Thyroid gland (tissue), 4 donors: Measurements from ENCODE around the gene CAMTA1. TPM values are rescaled to one million over a fixed set of nuclear protein-coding genes. Genes with fewer than 3 reads are reported as not detected.

Experiments used
- DNase-seq, 2 donors: peaks; one replicate each; pipeline ENCODE4 v3.0.0-alpha.2; 2019
- H3K27ac ChIP-seq, 3 donors: fragments of 200-600 bp; sonication (generic); 1 replicate in 2 of 3; 2 replicates in 1 of 3; pipeline ENCODE4 v1.5.1; 2016 to 2019; ENCODE audit warnings: mild to moderate bottlenecking in 1 of 3, moderate library complexity in 1 of 3
- H3K27me3 ChIP-seq: fragments of 200-600 bp; sonication (generic); one replicate; pipeline ENCODE4 v1.5.1; 2019
- H3K36me3 ChIP-seq, 2 donors: fragments of 200-600 bp; sonication (generic); one replicate each; pipeline ENCODE4 v1.5.1; 2016 to 2019
- H3K4me1 ChIP-seq, 2 donors: fragments of 200-600 bp; sonication (generic); one replicate each; pipeline ENCODE4 v1.5.1; 2017 to 2019
- H3K4me3 ChIP-seq, 3 donors: fragments of 200-600 bp; sonication (generic); replicated peaks in 1 of 3; 1 replicate in 2 of 3; 2 replicates in 1 of 3; pipeline ENCODE4 v1.5.1; 2016; ENCODE audit warnings: mild to moderate bottlenecking in 1 of 3
- H3K9me3 ChIP-seq: fragments of 200-600 bp; sonication (generic); one replicate; pipeline ENCODE4 v1.5.1; 2017
- POLR2A ChIP-seq, 2 donors: fragments of 450-650 bp; IDR thresholded peaks; one replicate each; pipeline ENCODE4 v1.6.1; 2017; ENCODE audit warnings: antibody characterized with exemption in 2 of 2, mild to moderate bottlenecking in 2 of 2, moderate library complexity in 1 of 2
- WGBS, 2 donors: methylation state at CpG; one replicate each; pipeline ENCODE4 v1.1.5; 2017; 5-methylcytosine and 5-hydroxymethylcytosine counted together
- intact Hi-C: fragments of 100-400 bp; cut with DNase I; formaldehyde crosslinking; loops from one replicate; pipeline ENCODE4 v1.15.1; 2023
- total RNA-seq, 4 donors: library from RNA; depleted of rRNA; stranded (reverse); fragments of >200 nt; gene quantifications; one replicate each; pipeline ENCODE4 v1.2.3, GENCODE V29; 2016
- TF ChIP-seq, protein P1 (sequence below), 6 experiments: fragments of 200-600 bp in 3 of 6; fragments of 450-650 bp in 3 of 6; sonication (generic) in 3 of 6; IDR thresholded peaks; one replicate each; pipeline ENCODE4 v1.5.1; 2016 to 2019; ENCODE audit warnings: antibody characterized with exemption in 6 of 6, mild to moderate bottlenecking in 2 of 6, inconsistent platforms in 1 of 6, moderate library complexity in 1 of 6

CAMTA1 gene
- total RNA-seq, 4 donors from 2014 or later = 63.9 to 124 (median 101) TPM

DNA sequence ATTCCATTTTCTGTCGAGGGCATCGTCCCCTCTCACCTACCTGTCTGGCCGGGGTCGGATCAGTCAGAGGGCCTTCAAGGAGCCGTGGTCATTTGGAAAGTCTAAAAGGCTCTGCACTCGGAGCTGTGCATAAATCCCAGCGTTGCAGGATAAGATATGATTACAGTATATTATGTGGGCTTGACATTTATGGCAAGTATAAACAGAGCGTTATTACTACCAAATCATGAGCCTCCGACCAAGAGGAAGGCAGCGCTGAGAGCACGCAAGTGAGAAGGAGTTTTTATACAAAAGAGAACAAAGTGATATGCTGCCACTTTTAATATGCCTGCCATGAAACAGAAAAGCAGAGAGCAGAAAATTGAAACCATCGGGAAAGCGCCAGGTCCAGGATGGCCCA is 566.4 kb downstream of the CAMTA1 start:
- Histone ChIP-seq H3K27me3 (no peaks in the 10 kb centered on the region), H3K36me3 (no peaks in the 10 kb centered on the region), H3K4me3 (no peak overlapping the region), H3K27ac (no peak overlapping the region), H3K9me3 (no peaks in the 10 kb centered on the region), H3K4me1 (no peaks in the 10 kb centered on the region)
- DNase-seq = no peak
- 80 to 87% methylated on average over 13 of the region's 13 CpGs for WGBS, 2 donors
- intact Hi-C loops = no loop called here
- TF ChIP-seq, protein P1, sequence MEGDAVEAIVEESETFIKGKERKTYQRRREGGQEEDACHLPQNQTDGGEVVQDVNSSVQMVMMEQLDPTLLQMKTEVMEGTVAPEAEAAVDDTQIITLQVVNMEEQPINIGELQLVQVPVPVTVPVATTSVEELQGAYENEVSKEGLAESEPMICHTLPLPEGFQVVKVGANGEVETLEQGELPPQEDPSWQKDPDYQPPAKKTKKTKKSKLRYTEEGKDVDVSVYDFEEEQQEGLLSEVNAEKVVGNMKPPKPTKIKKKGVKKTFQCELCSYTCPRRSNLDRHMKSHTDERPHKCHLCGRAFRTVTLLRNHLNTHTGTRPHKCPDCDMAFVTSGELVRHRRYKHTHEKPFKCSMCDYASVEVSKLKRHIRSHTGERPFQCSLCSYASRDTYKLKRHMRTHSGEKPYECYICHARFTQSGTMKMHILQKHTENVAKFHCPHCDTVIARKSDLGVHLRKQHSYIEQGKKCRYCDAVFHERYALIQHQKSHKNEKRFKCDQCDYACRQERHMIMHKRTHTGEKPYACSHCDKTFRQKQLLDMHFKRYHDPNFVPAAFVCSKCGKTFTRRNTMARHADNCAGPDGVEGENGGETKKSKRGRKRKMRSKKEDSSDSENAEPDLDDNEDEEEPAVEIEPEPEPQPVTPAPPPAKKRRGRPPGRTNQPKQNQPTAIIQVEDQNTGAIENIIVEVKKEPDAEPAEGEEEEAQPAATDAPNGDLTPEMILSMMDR (IDR thresholded peaks at IDR 0.05) = no peak
- no peak for TF ChIP-seq POLR2A (IDR thresholded peaks at IDR 0.05)

DNA sequence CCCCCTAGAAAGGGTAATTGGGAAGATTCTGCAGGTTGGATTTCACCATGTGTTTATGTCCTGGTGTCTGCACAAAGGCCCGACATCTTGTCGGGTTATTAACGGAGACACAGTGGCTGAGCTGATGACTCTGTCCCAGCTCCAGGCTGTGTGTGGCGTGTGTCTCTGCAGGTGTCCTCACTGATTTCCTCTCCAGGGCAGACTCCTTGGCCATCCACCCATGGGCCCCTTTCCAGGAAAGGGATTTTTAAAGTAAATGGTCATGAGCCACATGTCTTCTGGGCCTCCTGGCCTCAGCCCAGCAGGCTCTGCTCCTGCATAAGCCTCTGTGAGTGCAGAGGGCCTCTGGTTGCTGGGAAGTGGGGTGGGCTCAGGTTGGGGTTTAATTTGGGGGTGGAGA is 567.1 kb downstream of the CAMTA1 start:
- DNase-seq = no peak
- intact Hi-C loops = no loop called here
- Histone ChIP-seq H3K27me3 (no peaks in the 10 kb centered on the region), H3K36me3 (no peaks in the 10 kb centered on the region), H3K4me1 (no peaks in the 10 kb centered on the region), H3K4me3 (no peak overlapping the region), H3K9me3 (no peaks in the 10 kb centered on the region), H3K27ac (no peak overlapping the region)
- 85 to 92% methylated on average over 4 of the region's 4 CpGs for WGBS, 2 donors
- TF ChIP-seq POLR2A (IDR thresholded peaks at IDR 0.05) = no peak
- TF ChIP-seq, protein P1 (IDR thresholded peaks at IDR 0.05) = no peak

DNA sequence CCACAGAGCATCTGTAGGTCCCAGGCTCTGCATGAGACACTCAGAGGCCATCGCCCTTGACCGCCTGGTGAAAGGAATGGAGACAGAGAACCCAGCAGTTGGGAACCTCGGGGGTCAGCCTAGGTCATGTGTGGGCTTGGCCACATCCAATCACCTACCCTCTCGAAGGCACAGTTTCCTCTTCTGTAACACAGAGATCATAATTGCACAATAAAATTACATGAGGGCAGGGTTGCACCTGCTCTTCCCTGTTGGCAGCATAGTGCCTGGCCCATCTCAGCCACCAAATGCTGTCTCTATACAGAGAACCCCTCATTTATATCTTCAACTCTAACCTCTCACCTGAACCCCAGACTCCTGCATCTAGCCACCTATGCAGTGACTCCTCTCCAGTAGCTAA is 567.7 kb downstream of the CAMTA1 start:
- TF ChIP-seq, protein P1 (IDR thresholded peaks at IDR 0.05) = no peak
- TF ChIP-seq POLR2A (IDR thresholded peaks at IDR 0.05) = no peak
- intact Hi-C loops = no loop called here
- Histone ChIP-seq H3K27ac (no peak overlapping the region), H3K27me3 (no peaks in the 10 kb centered on the region), H3K4me3 (no peak overlapping the region), H3K4me1 (no peaks in the 10 kb centered on the region), H3K9me3 (no peaks in the 10 kb centered on the region), H3K36me3 (no peaks in the 10 kb centered on the region)
- DNase-seq = no peak
- 84 to 93% methylated on average over 4 of the region's 4 CpGs for WGBS, 2 donors

DNA sequence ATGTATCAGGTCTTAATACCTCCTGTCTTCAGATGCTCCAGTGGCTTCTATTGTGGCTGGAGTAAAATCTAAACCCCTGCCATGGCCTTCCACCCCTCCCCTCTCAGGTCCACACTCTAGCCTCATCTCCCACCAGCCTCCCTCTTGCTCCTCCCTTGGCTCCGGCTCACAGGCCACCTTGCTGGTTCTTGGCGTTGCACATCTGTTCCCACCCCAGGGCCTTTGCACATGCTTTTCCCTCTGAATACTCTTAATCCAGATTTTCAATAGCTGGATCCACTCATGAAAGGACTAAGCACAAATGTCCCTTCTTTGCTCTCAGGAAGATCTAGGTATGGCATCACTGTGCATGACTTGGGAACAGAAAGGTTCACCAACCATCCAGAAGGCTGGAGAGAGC is 570.4 kb downstream of the CAMTA1 start:
- H3K4me1 ChIP-seq = no peaks in the 10 kb centered on the region
- no peaks in the 10 kb centered on the region for H3K36me3 ChIP-seq
- 100% methylated on average over 2 of the region's 2 CpGs for WGBS, 2 donors
- H3K27ac ChIP-seq = no peak overlapping the region
- no peak overlapping the region for H3K4me3 ChIP-seq
- no peaks in the 10 kb centered on the region for H3K9me3 ChIP-seq
- H3K27me3 ChIP-seq = no peaks in the 10 kb centered on the region
- TF ChIP-seq, protein P1 (IDR thresholded peaks at IDR 0.05) = no peak
- intact Hi-C loops = no loop called here
- DNase-seq = no peak

DNA sequence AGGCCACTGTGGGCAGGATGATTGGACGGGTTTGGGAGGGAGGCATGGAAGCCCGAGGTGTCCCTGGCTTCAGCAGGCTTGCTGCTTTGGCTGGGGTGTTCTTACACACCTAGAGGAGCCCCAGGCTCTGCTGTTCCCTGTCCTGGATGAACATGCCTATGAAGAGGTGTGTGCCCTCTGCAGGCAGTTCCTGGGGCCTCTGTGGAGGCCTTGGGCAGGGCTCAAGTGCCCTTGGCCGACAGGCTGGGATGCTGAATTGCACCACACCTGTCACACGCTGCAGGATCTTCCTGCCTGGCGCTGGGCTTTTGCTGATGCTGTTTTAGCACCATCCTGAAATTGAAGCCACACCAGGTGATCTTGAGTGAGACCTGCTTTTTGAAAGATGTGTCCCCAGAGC is 570.8 kb downstream of the CAMTA1 start:
- Histone ChIP-seq H3K4me3 (no peak overlapping the region), H3K27me3 (no peaks in the 10 kb centered on the region), H3K27ac (no peak overlapping the region), H3K4me1 (no peaks in the 10 kb centered on the region), H3K9me3 (no peaks in the 10 kb centered on the region), H3K36me3 (no peaks in the 10 kb centered on the region)
- 87 to 96% methylated on average over 2 to 3 of the region's 5 CpGs for WGBS, 2 donors
- intact Hi-C loops = no loop called here
- DNase-seq = no peak
- TF ChIP-seq, protein P1 (IDR thresholded peaks at IDR 0.05) = no peak
- no peak for TF ChIP-seq POLR2A (IDR thresholded peaks at IDR 0.05)
